Measurements from ENCODE around the gene ADAMTS8. TPM values are rescaled to one million over a fixed set of nuclear protein-coding genes. Genes with fewer than 3 reads are reported as not detected.

Gene ADAMTS8
- total RNA-seq, 1 donor from 2014 or later = 0.96 TPM

DNA sequence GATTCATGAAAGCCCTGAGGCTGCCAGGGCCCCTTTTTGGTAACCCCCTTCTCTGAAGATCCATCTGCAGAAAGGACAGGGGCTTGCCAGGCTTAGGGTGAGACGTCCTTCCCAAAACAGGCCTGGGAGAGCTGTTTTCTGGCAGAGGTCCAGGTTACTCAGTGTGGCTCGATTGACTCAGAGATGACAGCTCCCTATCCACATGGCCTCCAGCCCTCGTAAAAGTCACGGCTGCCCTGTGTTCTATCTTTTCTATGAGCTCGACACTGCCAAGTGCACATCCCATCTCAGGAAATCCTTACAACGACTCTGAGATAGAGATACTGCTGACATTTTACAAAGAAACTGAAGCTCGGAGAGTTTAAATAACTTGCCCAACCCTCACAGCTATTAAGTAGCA, 20.4 kb downstream of the ADAMTS8 start:
- Mint-ChIP-seq H3K27ac (no peak overlapping the region), H3K4me1 (peaks cover 14% of the 10 kb centered on the region), H3K36me3 (no peaks in the 10 kb centered on the region), H3K27me3 (ENCODE audit: low read depth) (peaks cover 50% of the 10 kb centered on the region), H3K9me3 (no peaks in the 10 kb centered on the region), H3K4me3 (no peak overlapping the region)
- TF ChIP-seq, protein P1, sequence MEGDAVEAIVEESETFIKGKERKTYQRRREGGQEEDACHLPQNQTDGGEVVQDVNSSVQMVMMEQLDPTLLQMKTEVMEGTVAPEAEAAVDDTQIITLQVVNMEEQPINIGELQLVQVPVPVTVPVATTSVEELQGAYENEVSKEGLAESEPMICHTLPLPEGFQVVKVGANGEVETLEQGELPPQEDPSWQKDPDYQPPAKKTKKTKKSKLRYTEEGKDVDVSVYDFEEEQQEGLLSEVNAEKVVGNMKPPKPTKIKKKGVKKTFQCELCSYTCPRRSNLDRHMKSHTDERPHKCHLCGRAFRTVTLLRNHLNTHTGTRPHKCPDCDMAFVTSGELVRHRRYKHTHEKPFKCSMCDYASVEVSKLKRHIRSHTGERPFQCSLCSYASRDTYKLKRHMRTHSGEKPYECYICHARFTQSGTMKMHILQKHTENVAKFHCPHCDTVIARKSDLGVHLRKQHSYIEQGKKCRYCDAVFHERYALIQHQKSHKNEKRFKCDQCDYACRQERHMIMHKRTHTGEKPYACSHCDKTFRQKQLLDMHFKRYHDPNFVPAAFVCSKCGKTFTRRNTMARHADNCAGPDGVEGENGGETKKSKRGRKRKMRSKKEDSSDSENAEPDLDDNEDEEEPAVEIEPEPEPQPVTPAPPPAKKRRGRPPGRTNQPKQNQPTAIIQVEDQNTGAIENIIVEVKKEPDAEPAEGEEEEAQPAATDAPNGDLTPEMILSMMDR (IDR thresholded peaks at IDR 0.05; ENCODE audit: unreplicated experiment) = no peak
- no peak for DNase-seq (ENCODE audit: low spot score in 2 of 2, unreplicated experiment in 2 of 2)

DNA sequence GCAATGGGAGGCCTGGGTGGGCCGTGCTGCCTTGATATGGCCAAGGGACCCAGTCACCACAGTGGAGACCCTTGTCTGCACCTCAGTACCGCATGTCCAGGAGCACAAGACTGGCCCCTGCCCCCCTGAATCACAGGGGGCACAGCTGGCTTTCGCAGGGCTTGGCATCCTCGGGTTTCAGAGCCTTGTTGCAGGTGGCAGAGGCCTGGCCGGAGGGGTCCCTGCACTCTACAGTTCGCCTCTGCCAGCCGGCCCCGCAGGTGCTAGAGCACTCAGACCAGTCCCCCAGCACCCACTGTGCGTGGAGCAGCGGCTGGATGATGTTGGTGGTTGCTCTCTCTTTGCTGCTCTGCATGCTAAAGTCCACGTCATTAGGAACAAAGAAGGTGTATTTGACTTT, 23.0 kb downstream of the ADAMTS8 start:
- Mint-ChIP-seq H3K36me3 (no peaks in the 10 kb centered on the region), H3K9me3 (no peaks in the 10 kb centered on the region), H3K4me1 (peaks cover 27% of the 10 kb centered on the region), H3K27me3 (ENCODE audit: low read depth) (peaks cover 35% of the 10 kb centered on the region), H3K27ac (no peak overlapping the region), H3K4me3 (no peak overlapping the region)
- TF ChIP-seq, protein P1 (IDR thresholded peaks at IDR 0.05; ENCODE audit: unreplicated experiment) = no peak
- no peak for DNase-seq (ENCODE audit: low spot score in 2 of 2, unreplicated experiment in 2 of 2)

DNA sequence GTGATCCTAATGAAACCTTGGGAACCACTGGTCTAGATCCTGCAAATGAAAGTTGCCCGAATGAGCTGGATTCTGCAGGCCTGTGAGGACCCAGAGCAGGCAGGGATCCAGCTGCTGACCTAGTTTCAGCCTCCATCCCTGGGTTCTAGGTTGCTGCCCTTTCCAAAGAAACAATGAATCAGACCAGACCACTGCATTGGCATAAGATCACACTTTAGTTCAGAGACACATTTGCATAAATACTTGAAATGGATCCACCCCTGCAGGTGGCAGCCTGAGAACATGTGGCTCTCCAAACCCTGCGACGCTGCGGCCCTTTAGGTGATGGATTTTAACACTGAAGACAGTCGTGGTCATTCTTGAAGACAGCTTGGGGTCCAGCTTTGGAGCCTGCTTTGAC, 23.7 kb downstream of the ADAMTS8 start:
- H3K36me3 Mint-ChIP-seq = no peaks in the 10 kb centered on the region
- no peak overlapping the region for H3K4me3 Mint-ChIP-seq
- TF ChIP-seq, protein P1 (IDR thresholded peaks at IDR 0.05; ENCODE audit: unreplicated experiment) = no peak
- no peak for DNase-seq (ENCODE audit: low spot score in 2 of 2, unreplicated experiment in 2 of 2)
- H3K27me3 Mint-ChIP-seq (ENCODE audit: low read depth) = peaks cover 29% of the 10 kb centered on the region
- no peaks in the 10 kb centered on the region for H3K9me3 Mint-ChIP-seq
- H3K27ac Mint-ChIP-seq = no peak overlapping the region
- peaks cover 32% of the 10 kb centered on the region for H3K4me1 Mint-ChIP-seq

- no peak for DNase-seq (ENCODE audit: low spot score in 2 of 2, unreplicated experiment in 2 of 2)
- H3K27ac Mint-ChIP-seq = peak overlapping the region; percentile 40
- no peaks in the 10 kb centered on the region for H3K9me3 Mint-ChIP-seq
- TF ChIP-seq, protein P1 (IDR thresholded peaks at IDR 0.05; ENCODE audit: unreplicated experiment) = no peak
- H3K4me3 Mint-ChIP-seq = no peak overlapping the region
- H3K4me1 Mint-ChIP-seq = peaks cover 32% of the 10 kb centered on the region
- no peaks in the 10 kb centered on the region for H3K36me3 Mint-ChIP-seq
- peaks cover 26% of the 10 kb centered on the region for H3K27me3 Mint-ChIP-seq (ENCODE audit: low read depth)
These were observed 24.4 kb downstream of the ADAMTS8 start for GRCh38 chr11:130403967-130404366.

GRCh38 chr11:130403271-130403804, 25.1 kb downstream of the ADAMTS8 start:
- peaks cover 32% of the 10 kb centered on the region for H3K4me1 Mint-ChIP-seq
- H3K27ac Mint-ChIP-seq = peak overlapping the region; percentile 41
- no peaks in the 10 kb centered on the region for H3K36me3 Mint-ChIP-seq
- H3K4me3 Mint-ChIP-seq = no peak overlapping the region
- no peak for DNase-seq (ENCODE audit: low spot score in 2 of 2, unreplicated experiment in 2 of 2)
- no peaks in the 10 kb centered on the region for H3K9me3 Mint-ChIP-seq
- TF ChIP-seq, protein P1 (IDR thresholded peaks at IDR 0.05; ENCODE audit: unreplicated experiment) = no peak
- H3K27me3 Mint-ChIP-seq (ENCODE audit: low read depth) = peaks cover 26% of the 10 kb centered on the region

DNA sequence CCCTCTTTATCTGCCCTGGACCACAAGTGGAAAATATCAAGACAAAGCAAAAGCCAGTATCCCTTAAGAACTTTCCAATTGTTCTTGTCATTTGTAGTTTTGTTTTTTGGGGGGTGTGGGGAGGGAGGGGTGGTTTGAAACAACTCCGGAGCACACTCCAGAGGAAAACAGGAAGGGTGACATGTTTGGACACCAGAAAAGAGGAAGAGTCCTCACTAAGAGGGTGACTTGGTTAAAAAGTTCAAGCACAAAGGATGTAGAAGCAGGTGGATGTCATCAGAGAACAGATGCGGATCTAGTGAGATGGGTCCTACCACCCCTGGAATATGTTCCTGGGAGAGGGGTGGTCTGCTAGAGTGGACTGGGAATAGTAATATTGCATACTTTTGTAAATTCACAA, 25.8 kb downstream of the ADAMTS8 start:
- no peaks in the 10 kb centered on the region for H3K9me3 Mint-ChIP-seq
- no peak overlapping the region for H3K4me3 Mint-ChIP-seq
- TF ChIP-seq, protein P1 (IDR thresholded peaks at IDR 0.05; ENCODE audit: unreplicated experiment) = no peak
- no peaks in the 10 kb centered on the region for H3K36me3 Mint-ChIP-seq
- H3K27me3 Mint-ChIP-seq (ENCODE audit: low read depth) = peaks cover 30% of the 10 kb centered on the region
- DNase-seq (ENCODE audit: low spot score in 2 of 2, unreplicated experiment in 2 of 2) = no peak
- H3K27ac Mint-ChIP-seq = no peak overlapping the region
- H3K4me1 Mint-ChIP-seq = peaks cover 28% of the 10 kb centered on the region

Measured in mesothelial cell of epicardium (in vitro differentiated cells).